Hepatocyte (in vitro differentiated cells): ENCODE data around the gene GNE.

Source experiments
- EZH2 ChIP-seq: fragments of 200-600 bp; sonication (generic); IDR thresholded peaks from 2 replicates; pipeline ENCODE4 v1.6.1; 2016; ENCODE audit warnings: antibody characterized with exemption, mild to moderate bottlenecking, borderline replicate concordance
- TF ChIP-seq, protein P1 (sequence below): fragments of 200-600 bp; sonication (generic); IDR thresholded peaks from 2 replicates; pipeline ENCODE4 v1.5.1; 2016; ENCODE audit warnings: antibody characterized with exemption, mild to moderate bottlenecking; ENCODE audit not compliant: poor library complexity

- TF ChIP-seq, protein P1, sequence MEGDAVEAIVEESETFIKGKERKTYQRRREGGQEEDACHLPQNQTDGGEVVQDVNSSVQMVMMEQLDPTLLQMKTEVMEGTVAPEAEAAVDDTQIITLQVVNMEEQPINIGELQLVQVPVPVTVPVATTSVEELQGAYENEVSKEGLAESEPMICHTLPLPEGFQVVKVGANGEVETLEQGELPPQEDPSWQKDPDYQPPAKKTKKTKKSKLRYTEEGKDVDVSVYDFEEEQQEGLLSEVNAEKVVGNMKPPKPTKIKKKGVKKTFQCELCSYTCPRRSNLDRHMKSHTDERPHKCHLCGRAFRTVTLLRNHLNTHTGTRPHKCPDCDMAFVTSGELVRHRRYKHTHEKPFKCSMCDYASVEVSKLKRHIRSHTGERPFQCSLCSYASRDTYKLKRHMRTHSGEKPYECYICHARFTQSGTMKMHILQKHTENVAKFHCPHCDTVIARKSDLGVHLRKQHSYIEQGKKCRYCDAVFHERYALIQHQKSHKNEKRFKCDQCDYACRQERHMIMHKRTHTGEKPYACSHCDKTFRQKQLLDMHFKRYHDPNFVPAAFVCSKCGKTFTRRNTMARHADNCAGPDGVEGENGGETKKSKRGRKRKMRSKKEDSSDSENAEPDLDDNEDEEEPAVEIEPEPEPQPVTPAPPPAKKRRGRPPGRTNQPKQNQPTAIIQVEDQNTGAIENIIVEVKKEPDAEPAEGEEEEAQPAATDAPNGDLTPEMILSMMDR, result no peak
- no peak for TF ChIP-seq EZH2
Measured at GRCh38 chr9:36301227-36301626, 43.0 kb upstream of the GNE start.
